A673 (cell line): Measurements from ENCODE around the gene INO80B. TPM values are rescaled to one million over a fixed set of nuclear protein-coding genes. Genes with fewer than 3 reads are reported as not detected.

ENCODE experiments used
- BruUV-seq: library from RNA; stranded (reverse); fragments of 400-500 nt; replicated peaks from 2 replicates; lab custom pipeline; 2021; lab: Mats Ljungman, UMichigan
- CTCF ChIA-PET: fragments of 300-600 bp; sonication (Branson Sonifier 250); formaldehyde crosslinking; loops from one replicate; lab custom pipeline; 2022; ENCODE audit warnings: antibody characterized with exemption; lab: Charles Lee
- POLR2A ChIA-PET: fragments of 300-600 bp; sonication (Branson Sonifier 250); formaldehyde crosslinking; loops from one replicate; lab custom pipeline; 2022; ENCODE audit warnings: antibody characterized with exemption; ENCODE audit not compliant: low non-redundant PET; lab: Charles Lee
- DNase-seq: peaks from one replicate; pipeline ENCODE4 v3.0.0-alpha.2; 2015; ENCODE audit warnings: low spot score
- H3K27ac ChIP-seq: fragments of 200-600 bp; sonication (generic); 2 replicates; pipeline ENCODE4 v1.5.1; 2016; ENCODE audit warnings: mixed run types, low read depth, mild to moderate bottlenecking, mixed read lengths, antibody characterized with exemption, low read length; ENCODE audit not compliant: poor library complexity, severe bottlenecking
- H3K27me3 ChIP-seq: fragments of 200-600 bp; sonication (generic); replicated peaks from 2 replicates; pipeline ENCODE4 v1.6.1; 2017; ENCODE audit warnings: mixed run types, low read depth, mild to moderate bottlenecking, mixed read lengths, antibody characterized with exemption, low read length; ENCODE audit not compliant: insufficient read depth, poor library complexity
- H3K36me3 ChIP-seq: fragments of 200-600 bp; sonication (generic); 2 replicates; pipeline ENCODE4 v1.6.1; 2016; ENCODE audit warnings: mixed run types, mild to moderate bottlenecking, mixed read lengths, antibody characterized with exemption, low read length; ENCODE audit not compliant: insufficient read depth, poor library complexity, severe bottlenecking
- H3K4me1 ChIP-seq: fragments of 200-600 bp; sonication (generic); 2 replicates; pipeline ENCODE4 v1.6.1; 2017; ENCODE audit warnings: mixed run types, mild to moderate bottlenecking, mixed read lengths, antibody characterized with exemption, low read length; ENCODE audit not compliant: insufficient read depth, poor library complexity, severe bottlenecking
- H3K4me3 ChIP-seq: fragments of 200-600 bp; sonication (generic); 2 replicates; pipeline ENCODE4 v1.5.1; 2016; ENCODE audit warnings: low read depth, mixed run types, mild to moderate bottlenecking, mixed read lengths, low read length; ENCODE audit not compliant: poor library complexity, severe bottlenecking
- H3K9me3 ChIP-seq: fragments of 200-600 bp; sonication (generic); 2 replicates; pipeline ENCODE4 v1.6.1; 2016; ENCODE audit warnings: mixed run types, low read depth, mild to moderate bottlenecking, mixed read lengths, antibody characterized with exemption, low read length; ENCODE audit not compliant: poor library complexity, severe bottlenecking
- EZH2 ChIP-seq: fragments of 200-600 bp; sonication (generic); IDR thresholded peaks from 2 replicates; pipeline ENCODE4 v1.6.1; 2017; ENCODE audit warnings: borderline replicate concordance, low read depth, mild to moderate bottlenecking, mixed read lengths, antibody characterized with exemption, low read length; ENCODE audit not compliant: poor library complexity, severe bottlenecking
- intact Hi-C: fragments of 100-400 bp; cut with micrococcal nuclease; formaldehyde crosslinking; loops from one replicate; pipeline ENCODE4 v1.10.0; 2022; ENCODE audit not compliant: unreplicated experiment
- total RNA-seq: library from RNA; stranded (reverse); gene quantifications from 2 replicates; pipeline ENCODE4 v1.2.3, GENCODE V29; 2021
- TF ChIP-seq, protein P1 (sequence below): fragments of 300-800, 200-600 bp; sonication (generic); conservative IDR thresholded peaks from 2 replicates; pipeline ENCODE4 v1.5.1; 2017; ENCODE audit warnings: low read depth, mild to moderate bottlenecking, antibody characterized with exemption, low read length, moderate library complexity, mixed read lengths

INO80B gene
- total RNA-seq, 1 experiment from 2014 or later, result 29.9 TPM

DNA sequence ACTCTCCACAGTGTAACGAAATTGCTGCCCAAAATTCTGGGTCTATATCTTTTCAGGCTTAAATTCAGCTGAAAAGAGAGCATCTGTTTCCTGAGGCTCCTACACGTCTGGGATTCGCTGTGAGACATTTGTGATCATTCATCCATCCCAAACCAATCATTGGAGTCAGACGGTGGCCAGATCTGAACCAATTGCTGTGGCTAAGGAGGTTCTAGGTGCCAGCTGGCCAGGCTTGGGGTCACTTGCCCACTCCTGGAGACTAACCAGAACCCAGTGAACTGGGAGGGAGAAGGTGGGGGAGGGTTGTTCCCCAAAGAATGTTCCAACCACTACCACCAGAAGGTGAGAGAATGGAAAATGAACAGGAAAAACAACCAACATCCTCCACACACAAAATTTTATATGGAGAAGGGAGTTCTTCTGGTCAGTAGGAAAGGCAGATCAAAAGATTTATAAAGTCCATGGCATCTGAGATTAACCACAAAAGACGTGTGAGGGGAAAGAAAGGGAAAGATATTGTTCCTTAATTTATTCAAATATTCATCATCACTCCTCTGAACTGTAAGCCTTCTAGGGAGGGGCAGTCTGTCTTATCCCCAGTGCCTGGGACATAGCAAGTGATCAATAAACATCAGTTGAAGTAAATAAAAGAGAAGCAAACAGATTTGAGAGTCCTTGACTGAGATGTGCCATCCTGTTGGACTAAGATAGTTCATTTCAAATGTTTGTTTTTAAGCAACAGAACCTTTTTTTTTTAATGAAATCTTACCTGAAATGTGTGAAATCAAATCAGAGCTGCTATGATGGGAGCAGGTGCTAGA lies 10.2 kb upstream of the INO80B start:
- peaks cover 21% of the 10 kb centered on the region for H3K4me1 ChIP-seq
- no peaks in the 10 kb centered on the region for H3K27me3 ChIP-seq
- no peak for TF ChIP-seq EZH2
- TF ChIP-seq, protein P1, sequence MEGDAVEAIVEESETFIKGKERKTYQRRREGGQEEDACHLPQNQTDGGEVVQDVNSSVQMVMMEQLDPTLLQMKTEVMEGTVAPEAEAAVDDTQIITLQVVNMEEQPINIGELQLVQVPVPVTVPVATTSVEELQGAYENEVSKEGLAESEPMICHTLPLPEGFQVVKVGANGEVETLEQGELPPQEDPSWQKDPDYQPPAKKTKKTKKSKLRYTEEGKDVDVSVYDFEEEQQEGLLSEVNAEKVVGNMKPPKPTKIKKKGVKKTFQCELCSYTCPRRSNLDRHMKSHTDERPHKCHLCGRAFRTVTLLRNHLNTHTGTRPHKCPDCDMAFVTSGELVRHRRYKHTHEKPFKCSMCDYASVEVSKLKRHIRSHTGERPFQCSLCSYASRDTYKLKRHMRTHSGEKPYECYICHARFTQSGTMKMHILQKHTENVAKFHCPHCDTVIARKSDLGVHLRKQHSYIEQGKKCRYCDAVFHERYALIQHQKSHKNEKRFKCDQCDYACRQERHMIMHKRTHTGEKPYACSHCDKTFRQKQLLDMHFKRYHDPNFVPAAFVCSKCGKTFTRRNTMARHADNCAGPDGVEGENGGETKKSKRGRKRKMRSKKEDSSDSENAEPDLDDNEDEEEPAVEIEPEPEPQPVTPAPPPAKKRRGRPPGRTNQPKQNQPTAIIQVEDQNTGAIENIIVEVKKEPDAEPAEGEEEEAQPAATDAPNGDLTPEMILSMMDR, result no peak
- no peak overlapping the region for H3K27ac ChIP-seq
- H3K4me3 ChIP-seq, result no peak overlapping the region
- intact Hi-C loops, result no loop called here
- H3K36me3 ChIP-seq, result no peaks in the 10 kb centered on the region
- ChIA-PET CTCF (no interaction called here), POLR2A (interaction anchor here (0.6 kb wide), 1 partner anchor 1186 kb away, joined by 3 read pairs; no protein-coding TSS in a partner anchor)
- BruUV-seq, result no TSS peak
- no peaks in the 10 kb centered on the region for H3K9me3 ChIP-seq
- DNase-seq, result no peak

DNA sequence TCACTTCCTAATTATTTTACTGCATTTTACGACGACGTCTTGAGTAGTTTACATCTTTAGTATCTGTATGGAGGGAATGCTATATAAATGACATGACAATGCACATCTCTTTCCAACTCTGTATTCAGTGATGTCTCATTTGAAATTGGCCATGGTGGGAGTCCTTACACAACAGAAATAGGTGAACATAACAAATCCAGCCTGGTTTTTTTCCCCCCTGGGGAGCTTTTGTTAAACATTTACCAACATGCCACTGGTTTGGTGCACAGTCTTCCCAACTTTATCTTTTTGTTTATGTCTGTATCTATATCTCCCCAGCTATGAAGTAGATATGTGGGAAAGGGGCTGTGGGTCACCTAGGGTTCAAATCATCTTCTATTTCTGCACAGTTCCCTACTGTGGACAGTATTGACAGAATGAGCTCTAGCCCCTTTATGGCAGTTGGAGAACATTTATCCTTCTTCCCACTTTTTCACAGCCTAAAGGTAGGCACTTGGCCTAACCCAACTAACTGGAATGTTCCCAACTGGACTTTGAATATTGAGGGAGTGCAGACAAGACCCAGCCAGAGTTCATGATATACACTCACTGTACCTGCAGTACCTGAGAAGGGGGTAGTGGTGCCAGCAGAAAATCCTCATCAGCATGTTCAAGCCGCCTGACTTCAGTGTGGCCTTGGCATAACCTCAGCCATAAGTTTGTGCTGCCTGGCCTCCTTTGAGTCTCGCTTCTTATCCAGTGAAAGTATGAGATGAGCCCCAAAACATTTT lies 7.5 kb upstream of the INO80B start:
- Histone ChIP-seq H3K27ac (no peak overlapping the region), H3K4me3 (no peak overlapping the region), H3K9me3 (no peaks in the 10 kb centered on the region), H3K27me3 (no peaks in the 10 kb centered on the region), H3K4me1 (peaks cover 8% of the 10 kb centered on the region), H3K36me3 (no peaks in the 10 kb centered on the region)
- CTCF ChIA-PET, result no interaction called here
- BruUV-seq, result no TSS peak
- intact Hi-C loops, result no loop called here
- no peak for DNase-seq
- TF ChIP-seq, protein P1, result no peak
- no peak for TF ChIP-seq EZH2
- POLR2A ChIA-PET, result no interaction called here

DNA sequence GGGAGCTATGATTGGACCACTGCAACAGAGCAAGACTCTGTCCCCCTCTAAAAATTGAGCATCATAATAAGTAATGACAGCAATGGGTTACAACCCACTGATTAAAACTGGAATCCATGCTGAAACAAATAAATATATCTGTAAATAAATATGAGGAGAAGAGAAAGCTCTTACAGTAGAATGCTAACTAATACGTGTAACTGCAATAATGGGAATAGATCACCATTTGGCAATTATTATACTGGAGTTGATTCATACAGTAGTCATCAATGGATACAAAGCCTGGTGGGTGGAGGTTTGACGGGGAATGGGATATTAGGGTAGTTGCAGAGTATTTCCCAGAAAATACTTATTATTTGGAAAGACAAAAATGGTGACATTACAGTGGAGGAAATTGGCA lies 6.1 kb upstream of the INO80B start:
- intact Hi-C loops, result no loop called here
- ChIA-PET POLR2A (no interaction called here), CTCF (interaction anchor here (0.6 kb wide), 1 partner anchor 9 kb away, joined by 3 read pairs; no protein-coding TSS in a partner anchor)
- Histone ChIP-seq H3K27ac (no peak overlapping the region), H3K4me3 (no peak overlapping the region), H3K27me3 (no peaks in the 10 kb centered on the region), H3K9me3 (no peaks in the 10 kb centered on the region), H3K36me3 (no peaks in the 10 kb centered on the region), H3K4me1 (peaks cover 8% of the 10 kb centered on the region)
- no TSS peak for BruUV-seq
- TF ChIP-seq, protein P1, result no peak
- no peak for TF ChIP-seq EZH2
- no peak for DNase-seq
